GM18505 (cell line): ENCODE measurements around the gene GNB4.

Experiments used
- ATAC-seq: cut with Tn5 transposase; IDR thresholded peaks from one replicate; pipeline ENCODE4 v1.9.1; 2021; ENCODE audit not compliant: unreplicated experiment
- POLR2A ChIP-seq: IDR thresholded peaks from 4 replicates; pipeline ENCODE4 v1.6.1; 2011; ENCODE audit warnings: borderline replicate concordance; ENCODE audit not compliant: insufficient read depth, insufficient read length; ENCODE audit errors: extremely low read depth

GNB4 gene

DNA sequence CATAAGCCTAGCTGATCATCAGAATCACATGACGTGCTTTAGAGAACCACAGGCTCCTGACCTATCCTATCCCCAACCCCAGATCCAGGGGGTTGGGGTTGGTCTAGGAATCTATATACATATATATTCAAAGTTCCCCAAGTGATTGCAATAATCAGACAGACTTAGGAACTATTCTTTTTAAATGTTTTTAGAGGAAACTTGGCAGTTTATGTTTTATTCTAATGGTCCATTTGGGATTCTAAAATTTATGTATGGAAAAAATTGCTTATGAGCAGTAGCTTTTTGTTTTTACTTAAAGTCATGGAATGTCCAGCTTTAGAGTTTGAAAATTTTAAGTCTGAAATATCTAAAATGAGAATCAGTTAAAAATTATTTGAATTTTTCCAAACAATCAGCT, 81.6 kb downstream of the GNB4 start:
- ATAC-seq, result no peak
- TF ChIP-seq POLR2A, result no peak

DNA sequence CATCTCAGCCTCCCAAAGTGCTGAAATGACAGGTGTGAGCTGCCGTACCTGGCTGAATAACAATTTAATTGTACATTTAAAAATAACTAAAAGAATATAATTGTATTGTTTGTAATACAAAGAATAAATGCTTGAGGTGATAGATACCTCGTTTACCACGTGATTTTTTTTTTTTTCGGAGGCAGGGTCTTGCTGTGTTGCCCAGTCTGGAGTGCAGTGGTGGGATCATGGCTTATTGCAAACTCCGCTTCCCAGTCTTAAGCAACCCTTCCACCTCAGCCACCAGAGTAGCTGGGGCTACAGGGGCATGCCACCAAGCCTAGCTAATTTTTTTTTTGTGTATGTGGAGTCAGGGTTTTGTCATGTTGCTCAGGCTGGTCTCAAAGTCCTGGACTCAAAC, 87.9 kb downstream of the GNB4 start:
- ATAC-seq, result no peak
- no peak for TF ChIP-seq POLR2A

DNA sequence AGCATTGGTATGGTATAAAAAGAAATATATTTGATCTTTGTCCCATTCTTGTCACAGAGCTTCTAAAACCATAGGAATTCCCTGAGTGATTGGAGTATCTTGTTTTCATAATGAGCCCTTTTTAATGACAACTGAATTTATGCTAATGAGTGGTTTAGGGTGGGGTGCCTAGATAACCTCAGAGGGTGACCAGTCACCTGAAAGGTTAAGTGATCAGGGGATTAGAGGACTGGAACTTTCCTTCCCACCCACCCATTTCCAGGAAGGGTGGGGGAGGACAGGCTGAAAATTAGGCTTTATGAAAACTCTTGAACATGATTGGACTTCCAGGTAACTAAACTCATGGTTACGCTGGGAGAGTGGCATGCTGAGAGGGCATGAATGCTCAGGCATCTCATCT, 95.3 kb downstream of the GNB4 start:
- no peak for TF ChIP-seq POLR2A
- ATAC-seq, result no peak

GRCh38 chr3:179348325-179349013, 102.8 kb downstream of the GNB4 start:
- ATAC-seq, result peak; percentile 57
- TF ChIP-seq POLR2A, result peak; percentile 22

- peak; percentile 93 for ATAC-seq
- TF ChIP-seq POLR2A, result peak; percentile 94
These were observed 103.7 kb downstream of the GNB4 start, which contains the start of gene MFN1 for GRCh38 chr3:179347345-179348194. Gene MFN1 (plus strand): TSS chr3:179347709. CDS start chr3:179348852, 1,143 bp downstream.
